Left renal cortex interstitium (tissue), 4 donors: ENCODE measurements around the gene PIAS1. TPM values are rescaled to one million over a fixed set of nuclear protein-coding genes. Genes with fewer than 3 reads are reported as not detected.
"Not testable (repeated sequence)": the region's sequence is repeated elsewhere in the genome, so short reads cannot be mapped to it uniquely, and the experiment has no call there.

Experiments
- DNase-seq, 4 donors: peaks; one replicate each; pipeline ENCODE4 v3.0.0-alpha.2; 2013; ENCODE audit warnings: low read depth in 4 of 4, low spot score in 2 of 4, missing footprints in 1 of 4
- polyA plus RNA-seq, 4 donors: library from polyadenylated mRNA; unstranded; fragments of 120-200 nt; gene quantifications; one replicate each; pipeline ENCODE4 v1.2.1, GENCODE V29; 2013; ENCODE audit not compliant: insufficient read length in 4 of 4

Gene PIAS1
- polyA plus RNA-seq, 4 donors = 36.9 to 55.5 (median 47.8) TPM

- DNase-seq = no peak
Observed at GRCh38 chr15:68034081-68034480, 20.0 kb upstream of the PIAS1 start.

GRCh38 chr15:68034719-68035293 is 19.3 kb upstream of the PIAS1 start:
- no peak for DNase-seq

- DNase-seq = no peak
Observed at GRCh38 chr15:68038246-68038645, 15.9 kb upstream of the PIAS1 start.

GRCh38 chr15:68040144-68040543 is 14.0 kb upstream of the PIAS1 start:
- DNase-seq = no peak

GRCh38 chr15:68042156-68042854 is 11.8 kb upstream of the PIAS1 start:
- no peak for DNase-seq

- no peak for DNase-seq
Observed at GRCh38 chr15:68042855-68043222, 11.3 kb upstream of the PIAS1 start.

- no peak for DNase-seq
Observed at GRCh38 chr15:68045289-68046265, 8.5 kb upstream of the PIAS1 start.

GRCh38 chr15:68047826-68048225 is 6.3 kb upstream of the PIAS1 start:
- DNase-seq = no peak

GRCh38 chr15:68051109-68051508 is 3.0 kb upstream of the PIAS1 start:
- no peak for DNase-seq

- no peak for DNase-seq
Observed at GRCh38 chr15:68051907-68052306, 2.2 kb upstream of the PIAS1 start.

- no peak for DNase-seq
Observed at GRCh38 chr15:68052431-68052830, 1.7 kb upstream of the PIAS1 start.

GRCh38 chr15:68053001-68053400 is 1.1 kb upstream of the PIAS1 start:
- no peak for DNase-seq

GRCh38 chr15:68054628-68055223 is 611 bp downstream of the PIAS1 start:
- DNase-seq = peak; percentile 30 to 60 (median 57)

- DNase-seq = peak; percentile 13 to 50 (median 45)
Observed at GRCh38 chr15:68055224-68055705, 1.1 kb downstream of the PIAS1 start.

GRCh38 chr15:68056097-68056865 is 2.2 kb downstream of the PIAS1 start:
- DNase-seq = peak in 1 of 4 donors; percentile 6

GRCh38 chr15:68057034-68057433 is 2.9 kb downstream of the PIAS1 start:
- no peak for DNase-seq

GRCh38 chr15:68057758-68058157 is 3.6 kb downstream of the PIAS1 start:
- DNase-seq = no peak

- DNase-seq = not testable (repeated sequence)
Observed at GRCh38 chr15:68058970-68059369, 4.9 kb downstream of the PIAS1 start.

- no peak for DNase-seq
Observed at GRCh38 chr15:68059630-68060029, 5.5 kb downstream of the PIAS1 start.

- no peak for DNase-seq
Observed at GRCh38 chr15:68061171-68061570, 7.1 kb downstream of the PIAS1 start.
